GM18508 (cell line): ENCODE results near the gene TPST2.

Experiments
- ATAC-seq: cut with Tn5 transposase; IDR thresholded peaks from one replicate; pipeline ENCODE4 v1.9.1; 2021; ENCODE audit warnings: moderate number of reproducible peaks; ENCODE audit not compliant: insufficient read depth, unreplicated experiment

The TPST2 gene

DNA sequence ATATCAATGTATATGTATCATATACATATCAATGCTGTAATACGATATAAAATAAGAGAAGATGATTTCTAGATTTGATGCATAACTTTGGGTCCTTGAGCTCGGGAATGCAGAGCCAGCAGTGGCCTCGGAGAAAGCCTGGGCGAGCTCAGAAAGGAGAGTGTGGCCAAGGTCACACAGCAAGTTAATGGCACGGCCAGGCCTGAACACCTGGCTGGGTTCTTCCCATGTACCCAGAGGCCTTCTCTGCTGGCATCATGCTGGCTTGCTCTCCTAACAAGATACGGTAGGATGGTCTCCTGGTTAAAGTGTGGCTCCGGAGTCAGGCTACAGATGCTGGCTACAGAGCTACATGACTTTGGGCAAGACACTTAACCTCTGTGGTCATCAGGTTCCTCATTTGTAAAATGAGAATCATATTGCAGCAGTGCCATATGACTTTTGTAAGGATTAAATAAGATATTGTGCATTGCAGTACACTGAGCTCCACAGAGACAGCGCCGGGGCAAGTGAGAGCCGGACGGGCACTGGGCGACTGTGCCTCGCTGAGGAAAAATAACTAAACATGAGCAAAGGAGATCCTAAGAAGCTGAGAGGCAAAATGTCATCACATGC lies 29.9 kb downstream of the TPST2 start:
- no peak for ATAC-seq

- no peak for ATAC-seq
Measured at GRCh38 chr22:26558248-26558895, 31.6 kb downstream of the TPST2 start.

GRCh38 chr22:26556904-26557303 lies 33.0 kb downstream of the TPST2 start:
- no peak for ATAC-seq

DNA sequence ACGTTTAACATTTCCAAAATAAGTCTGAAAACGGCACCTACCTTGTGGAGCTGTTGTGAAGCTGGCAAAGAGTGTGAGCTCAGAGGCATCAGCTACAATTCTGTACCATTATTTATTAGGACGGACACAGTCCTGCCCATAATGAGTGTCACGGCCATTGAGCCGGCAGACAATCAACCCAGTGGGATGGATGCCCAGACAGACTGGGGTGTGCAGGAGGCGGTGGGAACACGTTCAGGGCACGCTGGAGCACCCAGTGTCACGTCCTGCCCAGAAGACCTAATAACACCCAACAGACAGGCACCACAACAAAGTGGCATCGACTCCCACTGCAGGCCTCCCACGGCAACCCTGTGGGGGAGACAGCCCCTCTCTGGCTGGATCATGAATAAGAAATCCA lies 34.5 kb downstream of the TPST2 start:
- ATAC-seq = no peak

DNA sequence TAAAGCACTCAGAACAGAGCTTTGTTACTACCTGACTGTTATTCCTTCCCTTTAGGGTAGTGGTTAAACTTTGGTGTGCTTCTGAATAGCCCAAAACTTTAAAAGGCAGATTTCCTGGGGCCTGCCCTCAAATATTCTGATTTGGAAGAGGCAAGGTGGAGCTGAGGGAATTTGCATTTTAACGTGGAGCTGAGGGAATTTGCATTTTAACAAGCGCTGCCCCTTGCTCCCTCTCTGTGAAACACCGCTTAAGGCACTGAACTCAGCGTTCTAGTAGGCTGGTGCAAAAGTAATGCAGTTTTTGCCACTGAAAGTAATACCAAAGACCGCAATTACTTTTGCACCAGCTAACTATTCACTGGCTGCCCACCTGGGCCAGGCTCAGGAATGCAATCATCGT lies 35.0 kb downstream of the TPST2 start:
- ATAC-seq = no peak

- no peak for ATAC-seq
Measured at GRCh38 chr22:26553056-26553752, 36.7 kb downstream of the TPST2 start.

DNA sequence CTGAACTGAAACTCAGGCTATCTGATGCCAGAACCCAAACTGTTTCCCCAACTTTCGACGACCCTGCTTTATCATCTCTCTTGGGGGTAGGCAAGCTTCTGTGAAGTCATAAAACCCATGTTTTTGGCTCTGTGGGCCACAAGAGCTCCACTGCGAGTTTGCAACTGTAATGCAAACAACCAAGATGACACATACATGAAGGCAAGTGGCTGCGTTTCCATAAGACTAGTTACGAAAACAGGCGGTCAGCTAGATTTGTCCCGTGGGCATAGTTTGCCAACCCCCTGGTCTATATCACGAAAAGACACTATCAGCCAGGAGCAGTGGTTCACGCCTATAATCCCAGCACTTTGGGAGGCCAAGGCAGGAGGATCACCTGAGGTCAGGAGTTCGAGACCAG lies 37.5 kb downstream of the TPST2 start:
- ATAC-seq = no peak

GRCh38 chr22:26551568-26551967 lies 38.4 kb downstream of the TPST2 start:
- no peak for ATAC-seq

- ATAC-seq = no peak
Measured at GRCh38 chr22:26550498-26551033, 39.4 kb downstream of the TPST2 start.

DNA sequence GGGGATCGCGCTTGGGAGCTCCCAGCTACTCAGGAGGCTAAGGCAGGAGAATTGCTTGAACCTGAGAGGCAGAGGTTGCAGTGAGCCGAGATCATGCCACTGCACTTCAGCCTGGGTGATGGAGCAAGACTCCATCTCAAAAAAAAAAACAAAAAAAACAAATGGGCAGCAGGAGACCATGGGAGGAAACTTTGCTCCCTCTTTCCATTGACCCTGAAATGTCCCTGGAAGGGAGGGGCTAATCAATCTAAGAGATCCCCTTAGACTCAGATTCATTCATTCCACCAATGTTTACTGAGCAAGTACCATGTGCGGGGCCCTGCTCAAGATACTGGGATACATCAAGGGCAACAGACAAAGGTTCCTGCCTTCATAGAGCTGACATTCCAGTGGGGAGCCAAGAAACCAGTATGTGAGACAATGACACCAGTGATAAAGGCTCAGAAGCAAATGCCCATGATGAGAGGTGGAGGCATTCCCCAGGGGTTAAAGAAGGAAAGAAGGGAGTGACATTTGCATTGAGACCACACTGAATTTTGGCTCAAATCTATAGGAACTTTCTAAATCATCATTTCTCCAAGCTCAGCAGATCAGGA lies 39.9 kb downstream of the TPST2 start:
- no peak for ATAC-seq

DNA sequence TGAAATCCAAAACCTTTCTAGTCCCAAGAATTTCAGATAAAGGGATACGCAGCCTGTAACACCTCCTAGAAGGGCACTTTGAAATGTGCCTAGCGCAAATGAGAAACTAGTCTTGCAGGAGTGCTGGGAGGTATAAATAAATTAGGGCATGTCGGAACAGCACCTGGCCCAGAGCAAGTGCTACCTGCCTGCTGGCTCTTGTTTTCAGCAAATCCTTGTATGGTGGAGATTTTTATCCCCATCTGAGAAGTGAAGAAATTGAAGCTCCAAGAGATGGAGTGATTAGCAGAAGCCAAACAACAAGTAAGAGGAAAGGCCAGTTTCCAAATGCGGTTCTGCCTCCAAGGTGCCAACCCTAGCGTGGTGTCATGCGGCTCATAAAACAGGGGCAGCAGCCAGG lies 40.9 kb downstream of the TPST2 start:
- no peak for ATAC-seq

DNA sequence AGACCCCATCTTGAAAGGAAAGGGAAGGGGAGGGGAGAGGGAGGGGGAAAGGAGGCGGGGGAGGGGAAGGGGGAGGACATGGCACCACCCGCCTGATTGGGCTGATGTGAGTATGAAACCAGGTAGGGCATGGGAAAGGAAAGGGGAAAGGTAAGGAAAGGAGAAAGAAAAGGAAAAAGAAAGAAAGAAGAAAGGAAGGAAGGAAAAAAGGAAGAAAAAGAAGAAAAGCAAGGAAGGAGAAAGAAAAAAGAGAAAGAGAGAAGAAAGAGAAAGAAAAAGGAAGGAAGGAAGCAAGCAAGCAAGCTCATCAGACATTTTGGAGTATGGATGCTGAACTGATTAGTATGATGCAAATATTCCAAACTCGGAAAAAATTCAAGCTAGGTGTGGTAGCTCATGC lies 41.6 kb downstream of the TPST2 start:
- ATAC-seq = no peak

DNA sequence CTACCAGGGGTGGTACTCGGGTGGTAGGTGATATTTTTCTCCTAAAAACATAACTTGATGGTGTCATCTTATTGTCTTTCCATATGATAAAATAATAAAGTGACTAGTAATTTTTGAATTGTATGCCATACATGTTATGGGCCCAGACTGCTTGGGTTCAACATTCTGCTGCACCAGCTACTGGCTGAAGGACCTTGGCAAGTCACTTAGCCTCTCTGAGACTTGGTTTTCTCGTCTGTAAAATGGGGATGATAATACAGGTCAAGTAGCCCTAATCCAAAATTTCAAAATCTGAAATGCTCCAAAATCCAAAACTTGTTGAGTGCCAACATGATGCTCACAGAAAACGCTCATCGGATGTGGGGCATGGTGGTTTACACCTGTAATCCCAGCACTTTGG lies 42.1 kb downstream of the TPST2 start:
- no peak for ATAC-seq

DNA sequence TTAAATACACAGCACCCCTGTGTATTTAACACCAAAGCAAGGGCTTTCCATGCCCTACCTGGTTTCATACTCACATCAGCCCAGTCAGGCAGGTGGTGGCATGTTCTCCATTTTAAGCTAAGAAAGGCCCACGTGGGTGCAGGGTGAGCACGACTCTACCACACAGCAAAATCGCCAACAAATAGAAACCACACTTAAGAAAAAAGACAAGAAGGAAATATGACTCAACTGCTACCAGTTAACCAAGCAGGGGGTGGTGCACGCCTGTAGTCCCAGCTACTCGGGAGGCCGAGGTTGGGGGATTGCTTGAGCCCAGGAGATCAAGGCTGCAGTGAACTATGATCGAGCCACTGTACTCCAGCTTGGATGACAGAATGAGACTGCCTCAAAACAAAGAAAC lies 42.5 kb downstream of the TPST2 start:
- ATAC-seq = no peak

DNA sequence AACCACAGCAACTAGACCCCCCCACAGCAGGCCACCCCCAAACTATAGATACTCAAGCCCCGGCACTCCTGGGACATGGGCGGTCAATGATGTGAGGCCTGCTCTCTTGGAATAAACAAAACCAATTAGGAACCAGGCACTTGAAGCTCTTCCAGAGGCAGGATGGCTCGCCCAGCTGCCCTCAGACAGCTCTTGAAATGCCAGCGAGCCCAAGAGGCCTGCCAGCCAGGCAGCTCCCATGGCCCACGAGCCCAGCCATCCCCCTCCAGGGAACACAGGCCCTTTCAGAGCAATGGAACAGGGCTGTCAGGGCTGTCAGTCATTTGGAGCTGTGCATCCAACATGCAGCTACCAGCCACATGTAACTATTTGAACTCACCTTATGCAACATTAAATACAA lies 43.6 kb downstream of the TPST2 start:
- ATAC-seq = no peak

- no peak for ATAC-seq
Measured at GRCh38 chr22:26545827-26546226, 44.1 kb downstream of the TPST2 start.

DNA sequence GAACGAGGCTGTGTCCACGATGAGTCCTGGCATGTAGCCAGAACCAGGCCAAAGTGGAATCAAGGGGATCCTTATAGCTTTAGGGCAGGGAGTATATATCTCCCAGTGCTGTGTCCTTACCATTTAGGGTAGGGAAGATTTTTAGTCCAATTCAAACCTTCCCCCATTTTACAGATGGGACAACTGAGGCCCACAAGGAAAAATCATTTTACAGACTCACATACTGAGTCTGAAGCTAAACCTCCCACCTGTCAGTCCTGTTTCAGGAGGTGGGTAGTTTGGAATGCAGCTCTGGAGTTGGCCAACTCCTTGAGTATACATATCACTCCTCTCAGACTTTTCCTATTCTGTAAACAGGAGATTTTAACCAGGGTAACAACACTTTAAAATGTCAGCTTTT lies 44.5 kb downstream of the TPST2 start:
- no peak for ATAC-seq

DNA sequence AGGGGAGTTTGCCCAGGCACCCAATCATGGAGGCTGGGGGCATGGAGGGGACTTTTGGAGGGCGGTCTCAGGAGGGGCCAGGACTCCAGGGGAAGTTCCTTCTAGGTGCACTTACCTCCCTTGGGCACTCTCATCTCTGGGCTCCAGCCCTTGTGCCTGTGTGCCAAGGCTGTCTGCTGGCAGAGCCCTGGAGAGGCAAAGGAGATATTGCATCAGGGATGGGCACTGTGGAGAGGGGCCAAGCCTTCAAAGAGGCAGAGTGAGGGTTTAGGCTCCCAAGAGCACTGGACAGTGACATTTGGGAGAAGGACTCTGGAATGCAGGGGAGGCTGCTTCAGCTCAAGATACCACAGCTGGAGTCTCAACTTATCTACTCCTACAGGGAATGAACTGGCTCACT lies 45.4 kb downstream of the TPST2 start:
- ATAC-seq = no peak

DNA sequence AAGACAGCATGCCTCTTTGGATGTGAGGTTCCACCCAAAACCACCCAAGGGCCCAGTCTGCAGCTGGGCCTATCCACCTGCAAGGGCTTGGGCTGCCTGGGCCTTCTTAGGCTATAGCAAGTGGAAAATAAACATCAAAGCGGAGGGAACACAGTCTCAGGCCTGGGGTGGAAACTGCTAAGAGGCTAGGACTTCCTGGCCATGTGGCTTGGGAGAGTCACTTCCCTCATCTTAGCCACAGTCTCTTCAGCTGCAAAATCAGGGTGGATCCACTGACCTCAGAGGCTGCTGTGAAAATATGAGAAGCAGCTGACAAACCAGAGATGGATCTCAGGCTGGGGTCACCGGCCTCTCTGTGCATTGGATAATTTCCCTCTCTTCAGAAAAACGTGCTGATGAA lies 47.1 kb downstream of the TPST2 start:
- no peak for ATAC-seq

DNA sequence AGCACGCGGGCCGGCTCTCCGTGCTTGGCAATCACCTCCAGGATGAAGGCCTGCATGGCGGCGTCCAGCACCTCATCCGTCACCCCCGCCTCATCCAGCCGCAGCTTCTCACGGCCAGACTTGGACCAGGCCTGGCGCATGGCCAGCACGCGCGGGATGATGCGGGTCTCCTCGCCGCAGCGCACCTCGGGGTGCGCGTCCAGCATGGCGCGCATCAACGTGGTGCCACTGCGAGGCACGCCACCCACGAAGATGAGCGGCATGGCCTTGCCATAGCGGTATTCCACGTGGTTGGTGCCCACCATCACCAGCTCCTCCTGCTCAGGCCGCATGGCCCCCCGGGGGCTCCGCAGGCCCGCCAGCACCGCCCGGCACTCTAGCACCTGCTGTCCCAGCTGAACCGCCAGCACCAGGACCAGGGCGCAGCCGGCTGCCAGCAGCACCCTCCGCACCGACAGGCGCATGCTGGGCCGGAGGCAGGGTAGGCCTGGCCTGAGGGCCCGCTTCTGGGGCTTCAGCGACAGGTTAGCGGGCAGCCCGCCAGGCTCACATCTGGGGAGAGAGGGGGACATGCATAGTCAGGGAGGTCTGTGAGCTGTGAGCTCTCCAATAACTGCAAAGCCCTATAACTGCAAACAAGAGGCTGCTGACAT lies 48.6 kb downstream of the TPST2 start:
- no peak for ATAC-seq

DNA sequence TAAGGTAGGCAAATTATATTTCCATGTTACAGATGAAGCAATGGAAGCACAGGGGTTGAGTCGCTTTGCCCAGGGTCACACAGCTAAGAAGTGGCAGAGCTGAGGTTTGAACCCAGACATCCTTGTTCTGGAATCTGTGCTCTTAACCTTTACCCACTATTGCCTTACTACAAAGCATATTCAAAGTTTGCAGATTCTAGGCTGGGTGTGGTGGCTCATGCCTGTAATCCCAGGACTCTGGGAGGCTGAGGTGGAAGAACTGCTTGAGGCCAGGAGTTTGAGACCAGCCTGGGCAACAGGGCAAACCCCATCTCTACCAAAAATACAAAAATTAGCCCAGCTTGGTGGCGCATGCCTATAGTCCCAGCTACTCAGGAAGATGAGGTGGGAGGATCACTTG lies 49.8 kb downstream of the TPST2 start:
- ATAC-seq = no peak
